Kidney glomerular epithelial cell (primary cell): ENCODE results near the gene YARS1.

Experiments used
- DNase-seq: peaks from one replicate; lab custom pipeline; 2025; lab: John Stamatoyannopoulos, UW

YARS1 gene

GRCh38 chr1:32742199-32742947 lies 74.8 kb downstream of the YARS1 start:
- no peak for DNase-seq

DNA sequence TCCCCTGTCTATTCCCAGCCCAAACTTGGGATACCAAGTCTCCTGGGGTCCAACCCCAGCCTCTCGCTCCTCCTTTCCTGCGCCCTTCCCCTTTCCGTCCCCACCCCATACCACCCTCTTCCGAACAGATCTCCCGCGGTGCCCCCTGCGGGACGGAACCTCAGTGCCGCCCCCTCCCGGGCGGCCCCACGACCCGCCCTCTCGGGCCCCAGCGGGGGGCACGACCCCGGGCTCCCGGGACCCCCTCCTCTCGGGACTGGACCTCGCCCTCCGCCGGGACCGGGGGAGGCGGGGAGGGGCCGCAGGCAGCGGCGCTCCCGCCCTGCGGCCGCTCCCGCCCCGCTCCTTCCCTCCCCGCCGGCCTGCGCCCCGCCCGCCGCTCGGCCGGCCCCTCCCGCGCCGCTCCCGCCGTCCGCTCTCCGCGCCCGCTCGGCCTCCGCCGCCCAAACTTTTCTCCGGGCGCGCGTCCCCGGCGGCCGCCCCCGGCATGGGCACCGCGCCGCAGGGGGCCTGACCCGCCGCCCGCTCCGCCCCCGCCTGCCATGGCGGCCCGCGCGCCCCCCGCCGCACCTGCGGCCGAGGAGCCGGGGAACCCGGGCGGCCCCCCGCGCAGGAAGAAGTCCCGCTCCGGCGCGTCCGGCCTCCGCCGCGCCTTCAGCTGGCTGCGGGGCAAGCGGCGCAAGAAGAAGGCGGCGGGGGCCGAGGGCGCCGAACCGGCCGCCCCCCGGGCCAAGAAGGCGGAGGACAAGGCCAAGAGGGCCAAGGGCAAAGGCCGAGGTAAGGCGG lies 75.6 kb downstream of the YARS1 start:
- no peak for DNase-seq

DNA sequence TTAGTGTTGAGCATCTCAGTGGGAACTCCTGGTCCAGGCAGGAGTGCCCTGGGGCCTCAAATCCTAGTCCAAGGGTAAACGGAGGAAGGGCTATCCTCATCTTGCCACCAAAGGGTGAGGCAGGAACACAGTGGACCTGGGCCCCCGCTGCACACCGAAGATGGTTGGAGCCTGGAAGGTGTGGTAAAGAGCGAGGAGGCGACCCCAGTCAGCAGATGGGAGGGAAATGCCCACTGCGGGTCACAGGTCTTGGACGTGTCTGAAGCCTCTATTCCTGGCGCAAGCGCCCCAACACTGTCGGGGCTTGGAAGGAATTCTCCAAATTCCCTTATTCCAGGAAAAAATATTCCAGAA lies 76.1 kb downstream of the YARS1 start:
- DNase-seq, result no peak

DNA sequence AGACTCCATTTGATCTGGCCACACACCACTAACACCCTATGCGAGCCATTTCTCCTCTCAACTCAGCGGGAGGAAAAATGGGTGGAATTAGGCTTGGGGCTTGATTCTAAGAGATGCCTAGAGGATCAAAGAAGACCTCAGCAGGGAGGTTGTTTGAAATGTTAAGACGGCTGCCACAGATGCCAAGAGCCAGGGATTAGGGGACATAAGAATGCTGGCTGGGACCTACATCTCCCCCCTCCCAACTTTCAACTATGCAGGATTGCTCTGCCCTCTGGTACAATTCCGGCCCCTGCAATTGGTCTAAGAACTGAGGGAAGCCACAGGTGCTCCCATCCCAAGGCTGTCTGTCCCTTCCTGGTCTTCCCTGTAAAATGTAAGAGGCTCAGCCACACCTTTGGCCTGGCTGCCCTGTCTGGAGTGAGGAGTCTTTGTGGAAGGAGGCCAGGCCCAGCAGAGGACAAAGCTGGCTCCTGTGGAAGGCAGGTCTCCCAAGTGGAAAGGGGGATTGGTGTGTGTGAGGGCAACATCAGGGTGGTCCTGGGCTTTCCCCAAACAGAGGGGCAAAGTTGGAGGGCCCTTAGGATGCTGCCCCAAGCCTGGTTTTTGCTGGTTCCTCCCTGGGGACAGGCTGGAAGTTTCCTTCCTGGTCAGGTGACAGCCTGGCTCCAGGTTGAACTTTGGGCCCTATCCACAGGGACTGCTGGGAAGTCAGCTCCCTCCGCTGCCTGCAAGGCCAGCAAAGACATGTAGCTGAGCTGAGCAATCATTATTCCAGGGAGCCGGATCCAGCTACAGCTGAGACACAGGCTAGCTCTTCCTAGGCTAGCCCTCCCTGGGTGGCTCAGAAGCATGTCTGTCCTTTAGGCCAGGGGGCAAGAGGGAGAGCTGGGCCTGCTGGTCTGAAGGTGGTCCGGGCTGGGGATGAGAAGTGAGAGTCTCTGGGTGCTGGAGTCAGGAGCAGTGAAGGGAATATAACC lies 80.1 kb downstream of the YARS1 start:
- DNase-seq, result no peak

- no peak for DNase-seq
These were observed 83.4 kb downstream of the YARS1 start for GRCh38 chr1:32733582-32734321.

DNA sequence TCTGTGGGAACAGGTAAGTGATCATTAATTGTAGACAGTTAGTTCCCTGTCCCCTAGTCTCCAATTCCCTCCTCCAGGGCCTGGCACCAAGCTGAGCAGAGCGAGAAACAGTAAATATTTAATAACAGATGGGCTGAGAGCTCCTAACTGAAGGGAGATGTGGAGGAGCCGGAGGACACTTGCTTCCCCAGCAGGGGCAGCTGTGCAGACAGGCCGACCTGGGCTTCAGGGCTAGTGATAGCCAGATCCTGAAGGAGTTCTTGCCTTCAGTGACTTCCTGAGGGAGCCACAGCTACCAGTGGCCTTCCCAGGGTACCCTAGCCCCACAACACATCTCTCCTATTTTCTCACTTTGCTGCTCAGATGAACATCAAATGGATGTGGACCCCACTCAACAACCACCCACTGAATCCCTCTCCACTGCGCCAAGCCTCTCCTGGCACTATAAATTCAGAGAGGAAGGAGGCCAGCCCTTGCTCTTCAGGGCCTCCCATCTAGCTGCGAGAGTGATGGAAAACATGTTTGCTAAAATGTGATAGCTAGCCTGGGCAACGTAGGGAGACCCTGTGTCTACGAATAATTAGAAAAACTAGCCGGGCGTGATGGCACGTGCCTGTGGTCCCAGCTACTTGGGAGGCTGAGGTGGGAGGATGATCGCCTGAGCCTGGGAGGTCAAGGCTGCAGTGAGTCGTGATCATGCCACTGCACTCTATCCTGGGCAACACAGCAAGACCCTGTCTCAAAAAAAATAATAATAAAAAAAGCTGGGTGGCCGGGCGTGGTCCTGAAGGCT lies 87.7 kb downstream of the YARS1 start:
- DNase-seq, result no peak

DNA sequence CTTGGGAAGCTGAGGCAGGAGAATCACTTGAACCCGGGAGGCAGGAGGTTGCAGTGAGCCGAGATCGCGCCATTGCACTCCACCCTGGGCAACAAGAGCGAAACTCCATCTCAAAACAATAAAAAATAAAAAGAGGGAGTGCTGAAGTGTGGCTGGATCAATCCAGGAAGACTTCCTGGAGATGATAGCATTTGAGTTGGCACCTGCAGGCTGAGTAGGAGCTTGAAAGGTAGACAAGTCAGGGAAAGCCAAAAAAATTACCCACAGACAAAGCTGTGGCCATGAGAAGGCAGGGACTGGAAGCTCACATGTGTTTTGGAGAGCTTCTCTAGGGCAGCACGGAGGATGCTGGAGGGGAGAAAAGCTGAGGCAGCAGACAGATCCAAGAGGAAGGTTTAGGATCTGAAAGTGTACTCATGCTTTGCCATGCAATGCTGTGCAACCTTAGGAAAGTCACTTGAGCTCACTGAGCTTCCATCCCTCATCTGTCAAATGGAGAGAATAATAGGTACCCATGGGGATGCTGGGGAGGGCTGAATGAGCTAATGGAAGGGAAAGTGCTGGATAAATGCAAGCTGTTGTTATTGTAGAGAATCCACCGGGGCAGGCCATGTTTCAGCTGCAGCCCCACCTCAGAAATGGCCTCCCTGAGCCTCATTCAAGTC lies 88.6 kb downstream of the YARS1 start:
- DNase-seq, result no peak

DNA sequence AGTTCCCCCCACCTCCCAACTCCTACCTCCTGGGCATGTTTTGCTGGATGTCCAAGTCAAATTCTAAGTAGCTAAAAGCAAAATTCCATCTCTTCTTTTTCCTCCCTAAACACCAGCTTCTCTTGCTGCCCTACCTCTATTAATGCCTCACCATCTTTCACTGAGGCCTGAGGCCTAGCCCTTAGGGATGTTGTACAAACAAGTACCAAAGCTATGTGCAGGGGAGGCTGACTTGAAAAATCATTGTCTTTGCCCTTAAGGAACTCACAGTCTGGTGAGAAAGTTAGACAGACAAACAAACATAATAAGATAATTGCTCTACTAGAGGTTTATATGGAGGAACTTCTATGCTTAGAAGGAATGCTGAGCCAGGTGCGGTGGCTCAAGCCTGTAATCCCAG lies 89.3 kb downstream of the YARS1 start:
- no peak for DNase-seq

GRCh38 chr1:32725615-32725982 lies 91.6 kb downstream of the YARS1 start:
- no peak for DNase-seq
